GM13976 (cell line): ENCODE data around the gene NIPA2.

Experiments
- DNase-seq: peaks from one replicate; pipeline ENCODE4 v3.0.0; 2012; ENCODE audit warnings: low spot score
- CTCF ChIP-seq: IDR thresholded peaks from 2 replicates; pipeline ENCODE4 v1.5.1; 2012; ENCODE audit warnings: borderline replicate concordance, mild to moderate bottlenecking; ENCODE audit not compliant: insufficient read depth; ENCODE audit errors: extremely low read depth, missing control alignments, control extremely low read depth
- in situ Hi-C: fragments of 300-500 bp; cut with MboI; formaldehyde crosslinking; loops from one replicate; pipeline ENCODE4 v1.12.0; 2022; ENCODE audit warnings: low sequenced_read_pairs, mixed read lengths, inconsistent platforms; ENCODE audit not compliant: unreplicated experiment

Gene NIPA2

DNA sequence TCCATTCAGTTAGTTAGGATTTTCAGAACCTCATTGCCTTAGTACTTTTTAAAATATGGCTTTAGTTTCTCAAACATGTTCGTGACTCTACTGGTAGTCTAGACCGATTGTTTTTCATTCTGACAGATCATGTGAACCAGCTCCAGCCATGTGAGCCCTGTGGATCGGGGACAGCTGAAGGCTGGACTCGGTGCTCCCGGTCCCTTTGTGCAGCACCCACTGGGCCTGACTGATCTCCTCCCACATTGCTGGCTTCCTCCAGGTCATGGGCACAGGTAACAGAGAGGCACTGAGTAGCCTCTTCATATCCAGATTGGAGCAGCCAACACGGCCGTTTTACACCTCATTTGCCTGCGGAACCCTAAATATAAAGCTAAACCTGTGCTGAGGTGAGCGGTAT, 30.5 kb downstream of the NIPA2 start:
- TF ChIP-seq CTCF = no peak
- in situ Hi-C loops = no loop called here
- DNase-seq = no peak

- in situ Hi-C loops = no loop called here
- no peak for DNase-seq
- TF ChIP-seq CTCF = no peak
Measured at GRCh38 chr15:22869856-22870255, 31.4 kb downstream of the NIPA2 start.

DNA sequence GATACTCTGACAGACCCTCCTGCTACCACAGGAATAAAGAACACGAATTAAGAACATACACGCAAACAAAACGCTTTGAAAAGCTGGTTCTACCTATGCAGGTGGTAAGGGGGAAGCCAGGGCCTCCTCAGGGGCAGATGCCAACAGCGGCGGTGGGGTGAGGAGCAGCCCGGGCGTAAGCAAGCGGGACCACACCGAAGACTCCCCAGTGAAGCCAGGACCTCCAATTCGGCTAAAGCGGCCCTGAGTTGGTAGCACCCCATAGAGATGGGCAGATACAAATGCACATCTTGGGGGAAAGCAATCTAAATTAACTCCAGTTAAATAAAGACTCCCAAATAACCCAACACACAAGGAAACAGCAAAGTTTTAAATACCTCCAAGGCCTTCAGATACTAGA, 32.4 kb downstream of the NIPA2 start:
- in situ Hi-C loops = no loop called here
- TF ChIP-seq CTCF = no peak
- no peak for DNase-seq

- TF ChIP-seq CTCF = no peak
- in situ Hi-C loops = no loop called here
- DNase-seq = no peak
Measured at GRCh38 chr15:22871481-22872086, 33.1 kb downstream of the NIPA2 start.

DNA sequence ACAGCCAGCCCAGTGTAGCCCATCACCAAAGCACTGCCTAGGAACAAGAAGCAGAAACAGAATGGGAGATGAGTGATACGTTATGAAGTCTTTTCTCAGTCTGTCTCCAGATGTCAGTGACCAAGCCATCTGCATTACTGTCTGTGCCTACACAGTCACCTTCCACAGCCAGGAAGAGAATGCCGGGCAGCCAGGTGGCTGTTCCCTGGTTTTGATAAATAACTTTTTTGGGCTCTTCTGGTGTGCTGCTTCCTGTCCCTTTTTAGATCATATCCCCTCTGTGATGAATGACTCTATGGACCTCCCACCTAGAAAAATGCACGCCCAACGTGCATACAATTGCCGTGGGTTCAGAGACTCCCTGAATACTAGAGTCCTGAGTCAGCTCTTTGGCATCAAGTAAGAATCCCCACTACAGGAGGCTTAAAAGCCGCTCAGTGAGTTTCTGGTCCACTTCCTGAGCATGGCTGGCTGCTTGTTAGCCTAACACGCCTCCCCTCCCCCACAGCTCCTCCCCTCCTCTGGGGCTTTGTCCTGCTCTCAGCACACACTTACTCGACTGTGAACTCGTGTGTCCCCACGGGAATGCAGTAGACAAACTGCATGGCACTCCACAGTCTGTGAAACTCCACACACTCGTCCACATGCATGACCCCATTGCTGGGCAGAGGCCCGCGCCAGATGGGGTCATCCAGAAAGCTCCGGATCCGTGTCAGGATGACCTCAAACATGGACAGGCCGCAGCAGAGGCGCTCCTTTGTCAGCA, 34.7 kb downstream of the NIPA2 start:
- no peak for DNase-seq
- no peak for TF ChIP-seq CTCF
- in situ Hi-C loops = no loop called here

DNA sequence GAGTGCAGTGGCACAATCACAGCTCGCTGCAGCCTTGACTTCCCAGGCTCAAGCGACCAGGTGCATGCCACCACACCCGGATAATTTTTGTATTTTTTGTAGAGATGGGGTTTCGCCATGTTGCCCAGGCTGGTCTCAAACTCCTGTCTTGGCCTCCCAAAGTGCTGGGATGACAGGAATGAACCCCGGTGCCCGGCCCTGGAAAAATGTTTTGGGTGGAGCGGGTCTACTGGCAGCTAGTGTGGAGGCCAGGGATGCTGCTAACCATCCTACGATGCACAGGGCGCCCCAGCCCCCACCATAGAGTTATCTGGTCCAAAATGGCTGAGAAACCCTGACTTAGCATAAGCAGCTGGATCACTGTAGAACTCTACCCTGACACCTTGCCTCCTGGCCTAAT, 35.4 kb downstream of the NIPA2 start:
- in situ Hi-C loops = no loop called here
- no peak for TF ChIP-seq CTCF
- no peak for DNase-seq
